GM19193 (cell line): ENCODE data around the gene NTPCR.

Experiments
- POLR2A ChIP-seq: IDR thresholded peaks from 4 replicates; pipeline ENCODE4 v1.6.1; 2011; ENCODE audit not compliant: insufficient read depth, insufficient read length; ENCODE audit errors: extremely low read depth

Gene NTPCR, protein sequence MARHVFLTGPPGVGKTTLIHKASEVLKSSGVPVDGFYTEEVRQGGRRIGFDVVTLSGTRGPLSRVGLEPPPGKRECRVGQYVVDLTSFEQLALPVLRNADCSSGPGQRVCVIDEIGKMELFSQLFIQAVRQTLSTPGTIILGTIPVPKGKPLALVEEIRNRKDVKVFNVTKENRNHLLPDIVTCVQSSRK

DNA sequence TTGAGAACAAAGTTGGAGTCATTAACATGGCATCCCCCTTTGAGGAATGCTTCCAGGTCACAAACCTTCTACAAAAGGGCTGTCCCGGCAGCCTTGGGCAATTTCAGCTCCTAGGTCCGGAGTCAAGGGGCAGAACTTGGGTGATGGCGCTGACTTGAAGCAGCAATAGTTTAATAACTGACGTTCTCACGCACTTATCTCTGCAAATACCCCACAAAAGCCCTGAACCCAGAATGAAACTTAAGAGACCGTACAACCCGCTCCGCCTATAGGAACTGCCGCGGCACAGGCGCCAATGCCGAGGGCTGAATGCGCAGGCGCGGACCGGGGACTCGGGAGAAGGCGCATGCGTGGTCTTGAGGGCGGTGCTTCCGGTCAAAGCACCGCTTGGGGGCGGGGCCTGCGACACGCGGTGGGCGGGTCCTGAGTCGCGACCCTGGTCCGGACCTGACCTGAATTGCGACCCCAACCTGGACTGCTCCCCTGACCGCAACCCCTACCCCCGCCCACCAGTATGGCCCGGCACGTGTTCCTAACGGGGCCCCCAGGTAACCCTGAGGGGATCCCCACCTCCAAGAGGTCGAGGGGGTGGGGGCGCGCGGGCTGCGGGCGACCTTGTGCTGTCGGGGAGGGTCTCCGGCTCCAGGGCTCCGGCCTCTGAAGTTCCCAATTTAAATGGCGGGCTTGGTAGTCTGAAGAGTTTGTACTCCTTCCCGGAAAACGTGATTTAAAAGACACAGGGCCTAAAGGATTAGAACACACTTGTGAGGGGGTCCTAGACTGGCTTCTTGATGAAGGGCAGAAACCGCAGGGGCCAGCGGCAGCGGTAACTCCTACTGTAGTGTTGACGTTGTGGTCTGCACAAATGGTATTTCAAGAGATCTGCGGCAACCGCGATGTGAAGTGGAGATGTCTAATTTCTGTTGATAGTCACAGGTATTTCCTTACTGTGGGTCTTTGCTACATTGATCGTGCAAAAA, at the start of gene NTPCR:
Gene NTPCR (plus strand): TSS at position 415 of the 980 bp plus-strand sequence. CDS start 100 bp downstream, at position 515.
- peak; percentile 81 for TF ChIP-seq POLR2A

DNA sequence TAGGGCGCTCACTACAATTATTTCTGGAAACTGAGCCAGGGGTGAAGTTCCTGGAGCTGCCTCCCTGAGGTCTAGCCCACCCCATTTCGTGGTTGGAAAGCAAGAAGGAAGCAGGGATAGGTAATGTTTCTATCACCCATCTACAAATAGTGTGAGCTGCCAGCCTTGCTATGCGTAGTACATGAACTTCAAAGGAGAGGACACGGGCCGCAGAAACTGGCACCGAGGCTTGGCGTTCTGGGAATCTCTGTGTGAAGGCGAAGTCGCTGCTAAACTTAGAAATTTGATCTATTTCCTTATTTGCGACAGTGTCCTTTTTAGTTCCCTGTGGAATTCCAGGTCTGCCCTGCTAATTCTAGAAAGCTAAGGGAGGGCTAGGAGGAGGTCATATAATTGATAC, 49.6 kb upstream of the NTPCR start:
- no peak for TF ChIP-seq POLR2A

DNA sequence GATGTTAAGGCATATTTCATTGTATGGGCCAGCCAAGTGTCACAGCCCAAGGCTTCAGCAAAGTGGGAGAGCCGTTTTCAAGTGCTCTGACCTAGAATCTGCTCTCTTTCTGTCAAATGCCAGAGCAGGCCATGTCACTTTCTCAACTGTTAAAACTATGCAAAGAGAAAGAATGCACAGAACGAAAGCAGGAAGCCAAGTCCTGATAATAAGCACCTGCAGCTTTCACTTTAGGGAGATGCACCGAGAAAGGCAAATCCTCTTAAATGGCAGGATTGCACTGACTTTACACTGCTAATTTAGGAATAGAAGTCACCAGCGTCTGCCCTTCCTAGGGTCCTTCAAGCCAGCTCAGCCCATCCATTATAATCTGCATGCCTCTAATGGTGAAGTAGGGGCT, 49.2 kb upstream of the NTPCR start:
- no peak for TF ChIP-seq POLR2A

DNA sequence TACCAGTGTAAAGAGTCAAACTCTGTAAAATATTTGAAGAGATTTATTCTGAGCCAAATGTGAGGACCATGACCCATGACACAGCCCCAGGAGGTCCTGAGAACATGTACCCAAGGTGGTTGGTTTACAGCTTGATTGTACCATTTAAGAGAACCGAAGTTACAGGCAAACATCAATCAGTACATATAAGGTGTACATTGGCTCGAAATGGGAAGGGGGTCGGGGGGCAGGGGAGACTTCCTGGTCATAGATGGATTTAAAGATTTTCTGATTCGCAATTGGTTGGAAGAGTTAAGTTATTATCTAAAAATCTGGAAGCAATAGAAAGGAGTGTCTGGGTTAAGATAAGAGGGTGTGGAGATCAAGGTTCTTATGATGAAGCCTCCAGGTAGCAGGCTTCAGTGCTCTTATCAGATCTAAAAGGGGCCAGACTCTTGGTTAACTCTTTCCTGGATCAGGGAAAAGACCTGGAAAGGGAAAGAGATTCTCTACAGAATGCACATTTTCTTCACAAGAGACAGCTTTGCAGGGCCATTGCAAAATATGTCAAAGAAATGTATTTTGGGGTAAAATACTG, 47.5 kb upstream of the NTPCR start:
- TF ChIP-seq POLR2A: no peak

DNA sequence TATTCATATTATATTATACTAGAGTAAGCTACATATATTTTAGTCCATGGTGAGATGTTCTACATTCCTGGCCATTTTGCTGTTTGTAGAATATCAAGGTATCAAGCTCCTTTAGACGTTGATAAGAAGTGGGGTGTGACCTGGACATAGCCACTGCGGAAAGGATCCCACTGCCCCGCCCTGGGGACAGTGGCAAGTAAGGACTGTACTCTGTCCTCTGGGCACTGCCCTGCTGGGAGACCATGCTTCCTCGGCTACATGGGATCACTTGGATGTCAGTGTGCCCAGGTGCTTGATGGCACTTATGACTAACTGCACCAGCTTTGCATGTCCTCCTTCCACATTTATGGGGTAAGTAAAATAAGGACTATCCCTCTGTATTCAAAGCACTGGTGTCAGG, 46.3 kb upstream of the NTPCR start:
- no peak for TF ChIP-seq POLR2A

DNA sequence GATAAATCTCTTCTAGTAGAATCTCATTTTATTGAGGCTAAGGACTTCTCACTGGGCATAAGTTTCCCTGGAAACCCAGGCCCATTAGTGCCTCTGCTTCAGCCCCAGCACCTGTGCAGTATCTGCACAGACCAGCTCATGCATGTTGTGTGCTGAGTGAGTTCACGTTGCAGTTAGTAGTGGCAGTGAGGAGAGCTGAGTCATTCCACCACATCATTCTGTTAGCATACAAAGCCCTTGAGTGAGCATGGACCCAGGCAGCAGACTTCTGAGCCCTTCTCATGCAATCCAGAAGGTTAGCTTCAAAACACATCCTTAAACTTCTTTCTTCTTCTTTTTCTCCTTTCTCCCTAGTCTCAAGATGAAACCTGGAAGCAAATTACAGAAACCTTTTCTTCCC, 45.8 kb upstream of the NTPCR start:
- no peak for TF ChIP-seq POLR2A

DNA sequence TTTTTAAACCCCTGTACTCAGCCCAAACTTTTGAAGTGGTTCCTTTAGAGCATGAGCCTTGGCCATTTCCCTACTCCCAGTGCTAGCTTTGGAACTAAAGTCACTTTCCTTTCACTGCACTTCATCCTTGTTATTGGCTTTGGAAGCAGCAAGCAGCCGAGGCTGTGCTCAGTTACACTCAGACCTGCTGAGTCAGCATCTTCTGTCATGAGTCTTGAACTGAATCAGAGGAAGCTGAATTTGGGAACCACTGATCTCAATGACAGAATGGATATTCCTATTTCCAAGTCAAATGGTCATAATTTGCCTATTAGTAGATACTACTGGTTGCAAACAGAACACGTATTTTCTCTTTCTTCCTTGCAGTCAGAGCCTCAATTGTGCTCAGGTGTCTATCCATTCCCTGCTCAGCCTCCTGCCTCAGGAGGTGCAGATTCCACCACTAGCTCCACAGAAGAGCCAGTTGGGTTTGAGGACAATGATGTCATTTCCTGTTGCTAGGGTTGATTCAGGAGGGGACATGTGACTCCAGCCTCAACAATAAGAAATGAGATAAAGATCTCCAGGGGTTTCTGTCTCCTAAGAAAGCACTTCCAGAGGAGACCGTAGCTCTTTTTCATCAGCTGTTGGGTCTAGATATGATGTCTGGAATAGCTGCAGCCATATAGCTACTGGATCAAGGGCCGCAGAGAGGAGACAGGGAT, 44.9 kb upstream of the NTPCR start:
- TF ChIP-seq POLR2A: no peak

DNA sequence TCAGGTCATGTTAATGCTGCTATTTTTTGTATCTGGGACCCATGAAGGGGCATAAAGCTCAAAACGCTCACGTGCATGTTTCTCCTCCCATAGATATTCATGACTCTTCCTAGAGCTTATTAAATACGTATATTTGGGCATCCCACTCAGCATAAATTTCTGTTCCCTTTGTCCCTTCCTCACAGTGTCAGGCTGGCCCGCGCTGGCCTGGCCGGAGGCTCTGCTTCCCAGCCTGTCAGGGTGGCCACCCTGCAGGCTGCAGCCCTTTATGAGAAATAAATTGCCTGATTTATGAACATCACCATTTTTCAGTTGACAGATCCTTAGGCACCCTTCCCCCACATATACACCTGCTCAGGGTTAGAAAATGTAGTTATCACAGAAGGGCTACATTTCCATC, 44.0 kb upstream of the NTPCR start:
- no peak for TF ChIP-seq POLR2A

DNA sequence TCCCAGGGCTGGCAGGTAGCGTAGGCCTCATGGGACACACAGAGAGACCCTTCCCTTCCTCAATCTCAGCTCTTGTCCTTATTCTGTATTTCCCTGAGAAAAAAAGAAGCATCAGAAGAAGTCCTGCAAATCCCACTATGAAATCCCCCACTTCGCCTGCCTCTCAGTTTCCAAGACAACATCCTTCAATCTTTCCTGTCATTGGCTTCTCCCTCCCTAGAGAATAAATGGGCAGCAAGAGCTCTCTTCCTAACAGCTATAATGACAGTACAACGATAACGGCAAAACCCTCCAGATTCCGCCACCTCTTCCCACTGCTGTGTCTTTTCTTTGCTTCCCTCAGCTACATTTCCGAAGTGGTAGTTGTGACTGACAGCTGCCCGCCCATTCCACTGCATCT, 41.6 kb upstream of the NTPCR start:
- no peak for TF ChIP-seq POLR2A

DNA sequence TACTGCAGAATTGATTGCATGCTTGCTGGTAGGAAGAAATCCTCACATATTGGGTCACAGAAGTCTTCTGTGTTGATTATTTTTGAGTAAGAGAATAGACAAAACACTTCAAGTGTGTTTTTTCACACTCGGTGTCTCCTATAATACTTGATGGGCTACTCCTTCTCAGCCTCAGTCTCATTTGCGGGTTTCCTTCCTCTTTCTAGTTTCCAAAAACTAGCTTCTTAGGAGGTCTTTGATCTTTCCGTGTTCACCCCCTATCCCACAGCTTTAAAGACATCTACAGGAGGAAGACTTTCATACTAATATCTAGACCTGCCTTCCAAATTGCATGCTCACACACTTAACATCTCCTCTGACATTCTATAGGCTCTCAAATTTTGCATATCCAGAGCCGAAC, 40.7 kb upstream of the NTPCR start:
- TF ChIP-seq POLR2A: no peak

DNA sequence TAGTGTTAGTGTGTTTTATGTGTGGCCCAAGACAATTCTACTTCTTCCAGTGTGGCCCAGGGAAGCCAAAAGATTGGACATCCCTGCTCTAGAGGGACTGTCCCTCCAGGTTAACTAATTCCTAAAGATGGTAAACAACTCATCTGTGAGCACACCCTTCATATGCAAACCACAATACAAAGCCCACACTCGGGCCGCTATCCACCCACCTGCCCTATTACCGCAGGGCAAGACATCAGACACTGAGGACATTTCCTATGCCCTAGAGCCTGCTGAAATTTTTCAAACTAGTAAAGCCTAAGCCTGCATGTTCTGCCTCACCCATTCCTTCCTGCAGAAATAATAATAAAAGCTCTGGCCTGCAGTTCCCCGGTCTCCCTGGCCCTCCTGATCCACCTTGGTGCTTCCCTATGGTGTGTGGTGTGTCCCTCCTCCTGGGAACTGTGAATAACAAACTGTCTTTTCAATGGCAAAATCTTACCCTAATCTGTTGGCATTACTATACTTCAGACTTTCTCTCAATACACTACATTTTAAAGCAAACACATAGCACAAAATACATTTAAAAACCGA, 39.3 kb upstream of the NTPCR start:
- no peak for TF ChIP-seq POLR2A

DNA sequence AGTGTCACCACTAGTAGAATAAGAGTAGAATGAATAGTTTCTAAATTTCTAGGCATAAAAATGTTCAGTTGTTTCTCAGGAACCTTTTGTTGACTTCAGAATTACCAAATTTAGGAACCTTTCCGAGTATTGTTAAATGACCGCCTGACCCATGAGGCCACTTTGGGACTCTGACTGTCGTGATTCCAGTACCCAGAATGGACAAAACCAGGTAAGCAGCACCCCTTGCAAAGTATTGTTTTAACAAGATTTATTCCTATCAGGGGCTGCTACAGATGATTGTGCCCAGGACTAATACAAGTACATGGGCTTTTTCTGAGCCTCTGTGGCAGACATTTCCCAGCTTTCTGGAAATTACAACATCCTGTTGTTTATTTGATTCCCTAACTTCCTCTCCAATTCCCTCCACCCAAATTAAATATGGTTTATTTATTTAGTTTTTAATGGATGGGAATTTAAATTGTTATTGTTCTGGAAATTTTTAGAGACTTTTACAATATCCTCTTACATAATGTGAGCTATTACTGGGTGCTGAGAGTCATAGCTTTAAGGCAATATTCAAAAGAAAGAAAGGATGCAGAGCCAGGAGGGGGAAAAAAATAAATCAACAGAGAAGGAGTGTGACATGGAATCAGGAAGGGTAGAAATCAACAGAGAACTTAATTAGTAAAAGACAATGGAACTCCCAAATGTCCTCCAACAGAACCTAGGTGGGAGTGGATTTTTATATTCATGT, 37.4 kb upstream of the NTPCR start:
- TF ChIP-seq POLR2A: no peak

DNA sequence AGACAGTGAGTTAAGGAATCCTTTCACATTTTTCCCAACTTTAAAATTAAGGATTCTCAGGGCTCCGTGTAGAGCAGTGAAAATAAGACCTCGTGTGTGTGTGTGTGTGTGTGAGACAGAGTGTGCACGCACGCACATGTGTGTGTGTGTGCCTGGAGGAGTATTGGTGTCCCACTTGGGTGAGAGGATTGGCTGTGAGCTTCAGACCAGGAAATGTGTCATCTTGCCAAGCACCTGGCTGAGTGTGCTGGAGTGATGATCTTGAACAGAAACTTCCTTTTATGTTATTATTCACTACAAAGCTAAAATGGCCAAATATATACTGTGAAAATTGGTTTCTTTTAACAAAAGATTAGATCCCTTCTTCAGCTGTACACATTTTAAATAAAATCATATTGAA, 35.2 kb upstream of the NTPCR start:
- no peak for TF ChIP-seq POLR2A

DNA sequence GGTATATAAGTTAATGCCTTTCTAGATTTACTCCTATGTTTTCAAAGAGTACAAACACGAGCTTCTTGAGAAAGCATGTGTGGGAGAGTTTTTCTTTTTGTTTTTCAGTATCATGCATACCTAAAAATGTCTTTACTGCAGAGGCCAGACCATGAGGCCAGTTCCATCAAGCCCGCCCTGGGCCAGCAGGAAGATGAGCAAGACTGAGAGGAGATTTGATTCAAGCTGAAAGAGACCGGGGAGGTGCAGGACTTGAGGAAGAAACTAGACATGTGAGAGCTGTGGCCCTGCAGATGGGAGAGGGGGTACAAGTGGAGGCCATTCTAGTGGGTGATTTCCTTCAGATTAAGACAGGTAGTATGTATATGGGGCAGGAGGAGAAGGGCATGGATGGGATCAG, 33.4 kb upstream of the NTPCR start:
- no peak for TF ChIP-seq POLR2A
